HEK293T (cell line): ENCODE results near the gene DERL3.

ENCODE experiments used
- CTBP1 ChIP-seq: fragments of 450-650 bp; IDR thresholded peaks from 2 replicates; pipeline ENCODE4 v1.6.1; 2016; ENCODE audit warnings: borderline replicate concordance
- ELF4 ChIP-seq: fragments of 450-650 bp; IDR thresholded peaks from 2 replicates; pipeline ENCODE4 v1.6.1; 2017; ENCODE audit warnings: antibody characterized with exemption
- FOXA1 ChIP-seq: fragments of 450-650 bp; IDR thresholded peaks from 2 replicates; pipeline ENCODE4 v1.6.1; 2016; ENCODE audit warnings: mild to moderate bottlenecking
- FOXM1 ChIP-seq: fragments of 450-650 bp; IDR thresholded peaks from 2 replicates; pipeline ENCODE4 v1.6.1; 2017; ENCODE audit warnings: mild to moderate bottlenecking, borderline replicate concordance
- HDGF ChIP-seq: fragments of 450-650 bp; IDR thresholded peaks from 2 replicates; pipeline ENCODE4 v1.6.1; 2017; ENCODE audit warnings: antibody characterized with exemption, borderline replicate concordance
- L3MBTL2 ChIP-seq: fragments of 450-650 bp; conservative IDR thresholded peaks from 2 replicates; pipeline ENCODE4 v1.6.1; 2016; ENCODE audit warnings: mild to moderate bottlenecking
- LEF1 ChIP-seq: fragments of 450-650 bp; IDR thresholded peaks from 2 replicates; pipeline ENCODE4 v1.6.1; 2017; ENCODE audit warnings: mild to moderate bottlenecking, borderline replicate concordance
- PKNOX1 ChIP-seq: fragments of 450-650 bp; IDR thresholded peaks from 2 replicates; pipeline ENCODE4 v1.6.1; 2016
- SP1 ChIP-seq: fragments of 450-650 bp; IDR thresholded peaks from 2 replicates; pipeline ENCODE4 v1.6.1; 2017
- SUZ12 ChIP-seq: fragments of 450-650 bp; IDR thresholded peaks from 2 replicates; pipeline ENCODE4 v1.6.1; 2016; ENCODE audit warnings: mild to moderate bottlenecking

DNA sequence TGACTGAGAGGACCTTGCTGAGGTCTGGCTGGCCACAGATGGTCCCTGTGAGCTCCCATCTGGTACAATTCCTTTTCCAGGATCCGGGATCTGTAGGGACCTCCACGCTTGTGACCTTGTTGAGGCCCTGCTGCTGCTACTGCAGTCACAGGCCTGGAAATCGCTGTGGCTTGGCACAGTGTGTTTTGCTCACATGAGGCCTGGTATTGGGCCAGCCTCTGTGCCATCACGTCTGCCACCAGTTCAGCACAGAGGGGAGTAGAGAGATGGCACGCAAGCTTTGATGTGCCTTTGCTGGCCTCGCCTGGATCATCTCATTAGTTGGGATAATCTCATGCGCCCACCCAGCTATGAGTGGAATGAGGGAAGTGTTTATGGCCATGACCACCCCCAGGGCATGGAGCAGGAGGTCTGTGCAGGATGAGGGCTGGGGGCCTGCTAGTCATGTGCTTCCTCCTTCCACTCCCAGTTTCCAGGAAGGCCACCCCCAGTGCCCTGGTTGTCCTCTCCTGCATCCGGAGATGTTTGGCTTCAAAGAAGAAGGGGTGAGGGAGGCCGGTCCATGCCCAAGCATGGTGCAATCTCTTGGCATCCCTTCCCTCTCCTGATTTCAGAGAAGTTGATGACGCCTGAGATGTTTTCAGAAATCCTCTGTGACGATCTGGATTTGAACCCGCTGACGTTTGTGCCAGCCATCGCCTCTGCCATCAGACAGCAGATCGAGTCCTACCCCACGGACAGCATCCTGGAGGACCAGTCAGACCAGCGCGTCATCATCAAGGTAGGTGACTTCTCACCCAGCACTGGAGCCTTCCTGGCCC, 22.4 kb downstream of the DERL3 start:
- TF ChIP-seq FOXM1 (no peak), PKNOX1 (no peak), SP1 (no peak), FOXA1 (no peak), SUZ12 (no peak), L3MBTL2 (no peak), HDGF (no peak), ELF4 (no peak), CTBP1 (no peak), LEF1 (no peak)
